Activated CD4-positive, alpha-beta T cell treated with anti-CD3 and anti-CD28 coated beads for 4 hours (primary cell): ENCODE data around the gene CHMP6.
A peak's percentile ranks its signal among the peaks of the same experiment; 100 is the strongest.

Experiments
- DNase-seq, 2 donors: peaks; one replicate each; pipeline ENCODE4 v3.0.0-alpha.2; 2020

The CHMP6 gene

GRCh38 chr17:80991645-80992076 lies at the start of gene CHMP6:
CHMP6 (plus strand) TSS chr17:80991841; CDS start chr17:80991919, 78 bp downstream.
- peak; percentile 63 to 75 for DNase-seq

- DNase-seq = no peak
Measured at GRCh38 chr17:80942423-80943345, 49.0 kb upstream of the CHMP6 start.

GRCh38 chr17:80943346-80944145 lies 48.1 kb upstream of the CHMP6 start:
- no peak for DNase-seq

DNA sequence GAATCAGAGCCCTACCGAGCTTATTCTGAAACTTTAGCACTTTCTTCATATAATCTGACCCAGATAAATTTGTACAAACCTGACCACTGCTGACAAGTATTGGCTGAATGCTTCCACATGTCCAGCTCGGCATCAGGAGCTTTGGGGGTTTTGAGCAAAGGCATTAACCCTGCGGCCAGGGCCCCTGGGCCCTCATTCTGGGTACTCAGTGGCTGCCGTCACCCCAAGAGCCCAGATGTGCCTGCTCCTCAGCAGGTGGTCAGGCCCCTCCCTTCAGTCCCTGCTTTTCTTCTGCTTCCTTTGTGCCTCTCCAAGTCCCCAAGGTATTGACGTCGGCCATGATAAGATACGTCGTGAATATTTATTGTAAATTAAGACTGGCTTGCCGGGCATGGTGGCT lies 47.3 kb upstream of the CHMP6 start:
- DNase-seq = no peak

- DNase-seq = no peak
Measured at GRCh38 chr17:80945736-80946135, 45.9 kb upstream of the CHMP6 start.

DNA sequence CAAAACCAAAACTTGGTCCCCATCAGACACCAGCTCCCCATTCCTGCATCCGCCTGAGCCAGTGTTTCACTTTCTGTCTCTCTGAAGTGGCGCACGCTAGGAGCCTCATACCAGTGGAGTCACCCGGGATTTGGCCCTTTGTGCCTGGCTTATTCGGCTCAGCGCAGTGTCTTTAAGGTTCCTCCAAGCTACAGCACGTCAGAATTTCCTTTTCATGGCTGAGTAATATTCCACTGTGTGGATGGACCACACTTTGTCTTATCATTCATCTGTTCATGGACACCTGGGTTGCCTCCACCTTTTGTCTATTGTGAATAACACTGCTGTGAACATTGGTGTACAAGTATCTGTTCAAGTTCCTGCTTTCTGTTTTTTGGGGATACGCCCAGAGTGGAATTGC lies 45.2 kb upstream of the CHMP6 start:
- DNase-seq = no peak

DNA sequence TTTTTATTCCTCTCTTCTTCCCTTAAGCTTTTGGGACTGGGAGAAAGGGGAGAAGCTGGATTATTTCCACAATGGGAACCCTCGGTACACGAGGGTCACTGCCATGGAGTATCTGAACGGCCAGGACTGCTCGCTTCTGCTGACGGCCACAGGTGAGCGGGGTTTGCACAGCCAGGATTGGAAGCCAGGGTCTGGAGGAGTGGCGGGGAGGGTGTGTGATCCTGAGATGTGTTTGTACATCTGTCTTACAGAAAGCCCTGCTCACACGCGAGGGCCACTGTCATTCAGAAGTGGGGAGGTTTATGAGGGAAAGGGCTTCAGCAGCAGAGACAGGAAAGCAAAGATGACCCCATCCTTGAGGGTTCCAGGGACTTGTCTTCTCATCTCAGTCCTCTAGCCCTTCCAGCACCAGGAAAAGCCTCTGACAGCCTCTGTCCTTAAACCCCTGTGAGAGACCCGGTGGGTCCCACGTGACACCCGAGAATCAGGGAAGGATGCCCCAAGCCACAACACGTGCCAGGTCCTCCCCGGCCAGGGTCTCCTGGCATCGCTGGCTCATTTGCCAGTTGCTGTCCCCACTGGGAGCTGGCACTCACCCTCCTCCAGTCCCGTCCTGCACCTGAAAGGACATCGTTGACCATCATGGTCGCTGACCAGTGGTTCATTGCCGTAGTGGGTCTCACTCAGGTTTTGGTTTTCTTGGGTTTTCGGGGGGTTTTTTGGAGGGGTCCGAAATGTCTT lies 44.3 kb upstream of the CHMP6 start:
- no peak for DNase-seq

GRCh38 chr17:80948019-80948975 lies 43.3 kb upstream of the CHMP6 start:
- DNase-seq = no peak

DNA sequence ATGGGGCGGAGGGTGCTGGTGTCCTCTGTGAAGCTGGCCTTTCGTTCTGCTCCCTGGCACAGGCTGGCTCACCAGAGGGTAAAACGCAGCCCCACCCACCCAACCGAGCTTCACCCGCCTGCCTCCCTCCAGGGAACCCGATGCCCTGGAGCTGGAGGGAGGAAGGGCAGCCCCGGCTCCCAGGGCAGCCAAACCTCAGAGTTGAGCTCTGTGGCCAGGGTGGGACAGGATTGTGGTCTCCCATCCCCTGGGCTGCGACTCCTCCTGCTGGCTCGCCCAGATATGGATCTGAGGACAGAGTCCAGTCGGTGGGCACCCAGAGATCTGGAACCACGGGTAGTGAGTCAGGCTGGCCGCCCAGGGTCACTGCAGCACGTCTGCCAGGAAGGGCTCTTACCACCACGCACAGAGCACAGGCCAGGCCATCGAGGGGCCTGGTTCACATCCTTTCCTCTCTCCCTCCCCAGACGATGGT lies 42.6 kb upstream of the CHMP6 start:
- no peak for DNase-seq

DNA sequence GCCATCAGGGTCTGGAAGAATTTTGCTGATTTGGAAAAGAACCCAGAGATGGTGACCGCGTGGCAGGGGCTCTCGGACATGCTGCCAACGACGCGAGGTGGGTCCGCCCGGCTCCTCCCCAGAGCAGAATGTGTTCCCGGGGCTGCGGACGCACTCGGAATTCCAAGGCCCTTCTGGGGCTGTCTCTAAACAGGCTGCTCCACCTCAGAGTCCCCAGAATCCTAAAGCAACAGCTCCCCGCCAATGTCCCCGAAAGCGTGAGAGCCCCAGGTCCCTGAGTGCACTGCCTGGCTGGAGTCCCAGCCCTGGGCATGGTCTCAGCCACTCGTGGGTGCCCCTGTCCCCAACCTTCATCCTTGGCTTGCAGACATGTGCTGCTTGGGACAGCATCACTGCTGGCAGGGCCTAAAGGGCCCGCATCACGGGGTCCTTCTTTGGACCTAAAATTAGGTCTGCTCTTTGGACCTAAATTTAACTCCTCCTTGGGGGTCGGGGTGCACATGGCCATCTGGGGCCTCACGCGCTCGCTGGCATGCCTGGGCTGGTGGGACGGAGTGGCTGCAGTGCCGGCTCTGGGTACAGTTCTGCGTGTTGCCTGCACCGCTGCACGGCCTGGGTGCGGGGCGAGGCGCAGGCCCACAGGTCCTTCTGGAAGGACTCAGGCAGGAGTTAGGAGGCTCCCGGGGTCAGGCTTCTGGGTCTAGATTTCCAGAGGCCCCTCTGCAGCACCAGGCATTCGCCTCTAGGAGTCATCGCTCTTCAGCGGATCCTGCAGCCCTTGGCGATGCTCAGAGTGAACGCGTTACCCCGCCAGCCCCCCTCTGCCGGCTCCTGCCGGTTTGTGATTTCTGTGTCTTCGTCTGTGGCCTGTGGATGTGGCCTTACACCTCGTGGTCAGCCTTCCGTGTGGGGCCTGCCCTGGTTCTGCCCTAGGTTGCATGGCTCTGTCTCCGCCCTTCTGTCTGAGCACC lies 41.9 kb upstream of the CHMP6 start:
- DNase-seq = no peak

GRCh38 chr17:80950466-80951120 lies 41.0 kb upstream of the CHMP6 start:
- DNase-seq = no peak

GRCh38 chr17:80951121-80952090 lies 40.2 kb upstream of the CHMP6 start:
- DNase-seq = no peak

DNA sequence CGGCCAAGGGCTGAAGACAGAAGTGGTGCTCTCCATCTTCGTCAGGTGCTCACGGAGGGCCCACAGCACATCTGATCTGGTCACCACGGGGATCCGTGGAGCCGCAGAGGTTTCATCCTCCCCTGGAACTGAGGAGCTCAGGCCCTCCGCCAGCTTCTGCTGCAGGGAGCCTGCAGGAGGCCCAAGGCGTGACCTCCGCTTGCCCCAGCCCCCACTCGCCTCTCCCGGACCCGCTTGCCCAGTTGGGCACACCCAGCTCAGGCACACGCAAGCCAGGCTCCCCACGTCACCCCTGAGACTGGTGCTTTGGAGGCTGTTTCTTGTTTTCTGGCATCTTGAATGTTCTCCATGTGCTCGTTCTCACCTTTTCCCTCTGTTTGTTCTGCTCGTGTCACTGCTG lies 39.4 kb upstream of the CHMP6 start:
- DNase-seq = no peak

- no peak for DNase-seq
Measured at GRCh38 chr17:80953471-80954315, 37.9 kb upstream of the CHMP6 start.

- no peak for DNase-seq
Measured at GRCh38 chr17:80955078-80955477, 36.6 kb upstream of the CHMP6 start.

DNA sequence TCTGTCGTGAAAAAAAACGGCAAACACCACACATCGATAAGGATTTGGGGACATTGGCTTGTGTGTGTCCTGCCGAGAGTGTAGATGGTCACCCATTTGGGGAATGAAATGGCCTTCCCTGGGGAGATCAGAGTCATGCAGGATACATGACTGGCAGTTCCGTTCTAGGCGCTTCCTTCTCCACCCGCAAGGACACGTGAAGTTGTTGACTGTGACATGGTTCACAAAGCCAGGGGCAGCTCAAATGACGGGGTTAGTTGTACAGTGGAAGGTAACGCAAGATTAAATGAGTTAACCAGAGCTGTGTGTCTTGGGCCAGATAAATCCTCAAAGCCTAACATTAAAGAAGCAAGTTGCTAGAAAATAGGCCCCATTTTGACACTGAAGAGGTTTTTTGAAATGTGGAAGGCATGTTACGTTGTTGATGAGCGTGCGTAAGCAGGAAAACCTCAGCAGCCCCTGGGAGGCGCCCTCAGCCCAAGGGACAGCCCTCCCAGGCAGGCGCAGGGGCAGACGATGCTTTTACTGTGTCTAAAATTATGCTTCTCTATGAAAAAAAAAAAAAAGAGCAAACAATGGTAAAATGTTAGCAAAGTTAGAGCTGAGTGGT lies 35.9 kb upstream of the CHMP6 start:
- DNase-seq = no peak
